Fibroblast of lung (primary cell): ENCODE data around the gene KIAA1958. TPM values are rescaled to one million over a fixed set of nuclear protein-coding genes. Genes with fewer than 3 reads are reported as not detected.

Experiments used
- DNase-seq, 2 donors: peaks; one replicate each; pipeline versions ENCODE4 v3.0.0 to v3.0.0-alpha.2; 2010; ENCODE audit warnings: low read depth in 2 of 2
- H2AFZ ChIP-seq: 2 replicates; pipeline ENCODE4 v1.5.1; 2012; ENCODE audit warnings: low read length, control low read depth, inconsistent platforms
- H3K27ac ChIP-seq: 2 replicates; pipeline ENCODE4 v1.5.1; 2011; ENCODE audit warnings: low read length, control low read depth; ENCODE audit not compliant: insufficient read depth
- H3K27me3 ChIP-seq: 2 replicates; pipeline ENCODE4 v1.5.1; 2011; ENCODE audit warnings: mild to moderate bottlenecking, low read length; ENCODE audit not compliant: control insufficient read depth, insufficient read depth
- H3K36me3 ChIP-seq: 2 replicates; pipeline ENCODE4 v1.5.1; 2011; ENCODE audit warnings: low read length; ENCODE audit not compliant: control insufficient read depth, insufficient read depth
- H3K4me1 ChIP-seq: 2 replicates; pipeline ENCODE4 v1.5.1; 2011; ENCODE audit warnings: low read length; ENCODE audit not compliant: control insufficient read depth, insufficient read depth; ENCODE audit errors: extremely low read depth
- H3K4me2 ChIP-seq: 2 replicates; pipeline ENCODE4 v1.5.1; 2011; ENCODE audit warnings: low read length, control low read depth; ENCODE audit not compliant: insufficient read depth; ENCODE audit errors: extremely low read depth
- H3K4me3 ChIP-seq, 4 experiments: fragments of 200-600 bp in 1 of 4; sonication (generic) in 1 of 4; replicated peaks in 1 of 4; 2 replicates each; pipeline ENCODE4 v1.5.1; 2011 to 2016; ENCODE audit warnings: low read length in 4 of 4, low read depth in 3 of 4, mild to moderate bottlenecking in 3 of 4, control low read depth in 2 of 4, inconsistent platforms in 1 of 4, mixed read lengths in 1 of 4; ENCODE audit not compliant: insufficient read depth in 1 of 4; ENCODE audit errors: control extremely low read depth in 1 of 4
- H3K79me2 ChIP-seq: 2 replicates; pipeline ENCODE4 v1.5.1; 2012; ENCODE audit warnings: mild to moderate bottlenecking, low read length, inconsistent platforms; ENCODE audit not compliant: control insufficient read depth, insufficient read depth
- H3K9ac ChIP-seq: 2 replicates; pipeline ENCODE4 v1.5.1; 2011; ENCODE audit warnings: mild to moderate bottlenecking, low read length, control low read depth; ENCODE audit not compliant: insufficient read depth
- H3K9me3 ChIP-seq: 2 replicates; pipeline ENCODE4 v1.5.1; 2012; ENCODE audit warnings: low read depth, low read length; ENCODE audit not compliant: control insufficient read depth, insufficient read depth
- H4K20me1 ChIP-seq: 2 replicates; pipeline ENCODE4 v1.5.1; 2011; ENCODE audit warnings: low read length; ENCODE audit not compliant: control insufficient read depth, insufficient read depth; ENCODE audit errors: extremely low read depth
- CTCF ChIP-seq, 2 donors: IDR thresholded peaks in 1 of 2; conservative IDR thresholded peaks in 1 of 2; 1 replicate in 1 of 2; 2 replicates in 1 of 2; pipeline ENCODE4 v1.5.1; 2011 to 2012; ENCODE audit warnings: low read length in 2 of 2, control low read depth in 1 of 2, inconsistent platforms in 1 of 2, low read depth in 1 of 2, mild to moderate bottlenecking in 1 of 2
- EZH2 ChIP-seq: IDR thresholded peaks from 2 replicates; pipeline ENCODE4 v1.5.1; 2012; ENCODE audit warnings: low read length, control low read depth, mild to moderate bottlenecking; ENCODE audit errors: missing control alignments
- polyA plus RNA-seq, 2 donors: library from polyadenylated mRNA; depleted of rRNA in 1 of 2; stranded (reverse) in 1 of 2; unstranded in 1 of 2; fragments of >200 nt; gene quantifications; 2 replicates each; pipeline ENCODE4 v1.2.1, GENCODE V29; 2011 to 2012; ENCODE audit warnings: missing spikeins in 1 of 2
- total RNA-seq: library from RNA; depleted of rRNA; stranded (reverse); fragments of >200 nt; gene quantifications from 2 replicates; pipeline ENCODE4 v1.2.1, GENCODE V29; 2014

The KIAA1958 gene
- total and polyA plus RNA-seq, 2 donors (not counting 1 experiment from before 2014, with no cell fraction given) = 0.75 to 3.0 TPM

- Histone ChIP-seq H3K36me3 (no peaks in the 10 kb centered on the region), H2AFZ (no peak overlapping the region), H3K4me1 (no peaks in the 10 kb centered on the region), H3K27ac (no peak overlapping the region), H4K20me1 (no peaks in the 10 kb centered on the region), H3K9me3 (no peaks in the 10 kb centered on the region), H3K27me3 (no peaks in the 10 kb centered on the region), H3K4me2 (no peak overlapping the region), H3K9ac (no peak overlapping the region), H3K4me3 (no peak overlapping the region), H3K79me2 (no peaks in the 10 kb centered on the region)
- TF ChIP-seq EZH2 = no peak
- no peak for TF ChIP-seq CTCF (conservative IDR thresholded peaks at IDR 0.05 in 1 of 2, IDR thresholded peaks at IDR 0.05 in 1 of 2; ENCODE audit: low read depth in 1 of 2, low read length in 2 of 2)
- no peak for DNase-seq
Observed at GRCh38 chr9:112605518-112605917, 118.9 kb downstream of the KIAA1958 start.

- Histone ChIP-seq H3K27ac (no peak overlapping the region), H2AFZ (no peak overlapping the region), H3K9me3 (no peaks in the 10 kb centered on the region), H3K36me3 (no peaks in the 10 kb centered on the region), H3K4me2 (no peak overlapping the region), H3K9ac (no peak overlapping the region), H3K4me1 (no peaks in the 10 kb centered on the region), H3K27me3 (no peaks in the 10 kb centered on the region), H3K4me3 (no peak overlapping the region), H4K20me1 (no peaks in the 10 kb centered on the region), H3K79me2 (no peaks in the 10 kb centered on the region)
- DNase-seq = no peak
- no peak for TF ChIP-seq CTCF (conservative IDR thresholded peaks at IDR 0.05 in 1 of 2, IDR thresholded peaks at IDR 0.05 in 1 of 2; ENCODE audit: low read depth in 1 of 2, low read length in 2 of 2)
- TF ChIP-seq EZH2 = no peak
Observed at GRCh38 chr9:112605963-112606699, 119.5 kb downstream of the KIAA1958 start.

GRCh38 chr9:112608851-112609250 lies 122.2 kb downstream of the KIAA1958 start:
- Histone ChIP-seq H3K27ac (no peak overlapping the region), H3K36me3 (no peaks in the 10 kb centered on the region), H3K4me2 (no peak overlapping the region), H3K27me3 (no peaks in the 10 kb centered on the region), H3K9me3 (no peaks in the 10 kb centered on the region), H3K9ac (no peak overlapping the region), H3K4me3 (no peak overlapping the region), H4K20me1 (no peaks in the 10 kb centered on the region), H3K79me2 (no peaks in the 10 kb centered on the region), H2AFZ (no peak overlapping the region), H3K4me1 (no peaks in the 10 kb centered on the region)
- DNase-seq = no peak
- TF ChIP-seq CTCF (conservative IDR thresholded peaks at IDR 0.05 in 1 of 2, IDR thresholded peaks at IDR 0.05 in 1 of 2; ENCODE audit: low read depth in 1 of 2, low read length in 2 of 2) = no peak
- no peak for TF ChIP-seq EZH2
